Stomach smooth muscle (tissue), 2 donors: Measurements from ENCODE around the gene YWHAB.
"Not testable (repeated sequence)": the region's sequence is repeated elsewhere in the genome, so short reads cannot be mapped to it uniquely, and the experiment has no call there.

Source experiments
- H3K27ac ChIP-seq: one replicate; pipeline ENCODE4 v1.7.0; 2013; ENCODE audit warnings: mild to moderate bottlenecking, low read length, inconsistent platforms
- H3K27me3 ChIP-seq, 2 donors: one replicate each; pipeline ENCODE4 v1.7.0; 2013; ENCODE audit warnings: low read length in 2 of 2; ENCODE audit not compliant: insufficient read depth in 2 of 2, control insufficient read depth in 1 of 2
- H3K36me3 ChIP-seq, 2 donors: one replicate each; pipeline ENCODE4 v1.7.0; 2013; ENCODE audit warnings: low read length in 2 of 2; ENCODE audit not compliant: control insufficient read depth in 2 of 2, insufficient read depth in 2 of 2
- H3K4me1 ChIP-seq: one replicate; pipeline ENCODE4 v1.7.0; 2013; ENCODE audit warnings: low read length; ENCODE audit not compliant: control insufficient read depth, insufficient read depth
- H3K4me3 ChIP-seq, 2 donors: one replicate each; pipeline ENCODE4 v1.7.0; 2013; ENCODE audit warnings: low read length in 2 of 2
- H3K9ac ChIP-seq, 2 donors: one replicate each; pipeline ENCODE4 v1.7.0; 2013; ENCODE audit warnings: low read length in 2 of 2, mild to moderate bottlenecking in 1 of 2
- H3K9me3 ChIP-seq, 2 donors: one replicate each; pipeline ENCODE4 v1.7.0; 2013; ENCODE audit warnings: low read length in 2 of 2; ENCODE audit not compliant: control insufficient read depth in 2 of 2
- donor health status: healthy.
- donor health status: Pancreatic carcinoma.

Gene YWHAB

GRCh38 chr20:44866703-44867335 is 18.7 kb upstream of the YWHAB start:
- H3K36me3 ChIP-seq: no peaks in the 10 kb centered on the region
- H3K9me3 ChIP-seq: no peaks in the 10 kb centered on the region
- peaks cover 0 to 2% of the 10 kb centered on the region in 2 donors for H3K27me3 ChIP-seq
- H3K4me3 ChIP-seq: no peak overlapping the region
- no peak overlapping the region for H3K27ac ChIP-seq
- peaks cover 8% of the 10 kb centered on the region for H3K4me1 ChIP-seq
- no peak overlapping the region for H3K9ac ChIP-seq

- Histone ChIP-seq H3K9me3 (no peaks in the 10 kb centered on the region), H3K36me3 (no peaks in the 10 kb centered on the region), H3K27me3 (peaks cover 0 to 2% of the 10 kb centered on the region in 2 donors), H3K27ac (no peak overlapping the region), H3K4me1 (no peaks in the 10 kb centered on the region), H3K4me3 (no peak overlapping the region), H3K9ac (no peak overlapping the region)
Measured at GRCh38 chr20:44869471-44869870, 16.0 kb upstream of the YWHAB start.

DNA sequence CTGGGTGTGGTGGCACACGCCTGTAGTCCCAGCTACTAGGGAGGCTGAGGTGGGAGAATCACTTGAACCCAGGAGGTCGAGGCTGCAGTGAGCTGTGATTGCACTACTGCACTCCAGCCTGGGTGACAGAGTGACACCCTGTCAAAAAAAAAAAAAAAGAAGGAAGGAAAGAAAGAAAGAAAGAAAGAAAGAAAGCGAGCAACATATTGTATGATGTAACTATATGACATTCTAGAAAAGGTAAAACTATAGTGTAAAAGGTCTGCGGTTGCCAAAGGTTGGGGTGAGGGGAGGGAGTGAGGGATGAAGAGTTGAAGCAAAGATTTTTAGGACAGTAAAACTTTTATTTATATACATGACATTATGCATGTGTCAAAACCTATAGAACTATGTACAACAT is 3.1 kb upstream of the YWHAB start:
- peaks cover 22% of the 10 kb centered on the region for H3K4me1 ChIP-seq
- not testable (repeated sequence) for H3K27me3 ChIP-seq, H3K9me3 ChIP-seq

GRCh38 chr20:44883214-44883902 is 2.1 kb upstream of the YWHAB start:
- Histone ChIP-seq H3K4me1 (peaks cover 25% of the 10 kb centered on the region), H3K27ac (no peak overlapping the region), H3K9me3 (no peaks in the 10 kb centered on the region), H3K9ac (no peak overlapping the region), H3K27me3 (no peaks in the 10 kb centered on the region), H3K36me3 (no peaks in the 10 kb centered on the region), H3K4me3 (no peak overlapping the region)

More for the DNA sequence above, 3.1 kb upstream of the YWHAB start:
- not testable (repeated sequence) for H3K36me3 ChIP-seq, H3K4me3 ChIP-seq, H3K27ac ChIP-seq, H3K9ac ChIP-seq

GRCh38 chr20:44884907-44885391 is 556 bp upstream of the YWHAB start:
- Histone ChIP-seq H3K9me3 (no peaks in the 10 kb centered on the region), H3K4me1 (peaks cover 25% of the 10 kb centered on the region), H3K36me3 (no peaks in the 10 kb centered on the region), H3K9ac (peak overlapping the region; percentile 64 to 86), H3K4me3 (peak overlapping the region; percentile 93), H3K27ac (peak overlapping the region; percentile 85), H3K27me3 (no peaks in the 10 kb centered on the region)

GRCh38 chr20:44886266-44886651 is 754 bp downstream of the YWHAB start:
- peak overlapping the region; percentile 85 to 90 for H3K9ac ChIP-seq
- H3K9me3 ChIP-seq: no peaks in the 10 kb centered on the region

GRCh38 chr20:44886828-44887227 is 1.3 kb downstream of the YWHAB start:
- Histone ChIP-seq H3K9me3 (no peaks in the 10 kb centered on the region), H3K4me1 (peaks cover 28% of the 10 kb centered on the region), H3K27ac (peak overlapping the region; percentile 85), H3K9ac (peak overlapping the region; percentile 85 to 90), H3K36me3 (no peaks in the 10 kb centered on the region), H3K4me3 (peak overlapping the region; percentile 84 to 93), H3K27me3 (no peaks in the 10 kb centered on the region)

More at GRCh38 chr20:44886266-44886651, 754 bp downstream of the YWHAB start:
- H3K36me3 ChIP-seq: no peaks in the 10 kb centered on the region
- H3K27me3 ChIP-seq: no peaks in the 10 kb centered on the region
- H3K4me1 ChIP-seq: peaks cover 28% of the 10 kb centered on the region
- H3K27ac ChIP-seq: peak overlapping the region; percentile 85
- H3K4me3 ChIP-seq: peak overlapping the region; percentile 84 to 93

GRCh38 chr20:44887466-44887865 is 2.0 kb downstream of the YWHAB start:
- Histone ChIP-seq H3K4me1 (peaks cover 28% of the 10 kb centered on the region), H3K27me3 (no peaks in the 10 kb centered on the region), H3K27ac (no peak overlapping the region), H3K9ac (peak overlapping the region; percentile 5 to 13), H3K36me3 (no peaks in the 10 kb centered on the region), H3K4me3 (peak overlapping the region; percentile 84 to 93), H3K9me3 (no peaks in the 10 kb centered on the region)

DNA sequence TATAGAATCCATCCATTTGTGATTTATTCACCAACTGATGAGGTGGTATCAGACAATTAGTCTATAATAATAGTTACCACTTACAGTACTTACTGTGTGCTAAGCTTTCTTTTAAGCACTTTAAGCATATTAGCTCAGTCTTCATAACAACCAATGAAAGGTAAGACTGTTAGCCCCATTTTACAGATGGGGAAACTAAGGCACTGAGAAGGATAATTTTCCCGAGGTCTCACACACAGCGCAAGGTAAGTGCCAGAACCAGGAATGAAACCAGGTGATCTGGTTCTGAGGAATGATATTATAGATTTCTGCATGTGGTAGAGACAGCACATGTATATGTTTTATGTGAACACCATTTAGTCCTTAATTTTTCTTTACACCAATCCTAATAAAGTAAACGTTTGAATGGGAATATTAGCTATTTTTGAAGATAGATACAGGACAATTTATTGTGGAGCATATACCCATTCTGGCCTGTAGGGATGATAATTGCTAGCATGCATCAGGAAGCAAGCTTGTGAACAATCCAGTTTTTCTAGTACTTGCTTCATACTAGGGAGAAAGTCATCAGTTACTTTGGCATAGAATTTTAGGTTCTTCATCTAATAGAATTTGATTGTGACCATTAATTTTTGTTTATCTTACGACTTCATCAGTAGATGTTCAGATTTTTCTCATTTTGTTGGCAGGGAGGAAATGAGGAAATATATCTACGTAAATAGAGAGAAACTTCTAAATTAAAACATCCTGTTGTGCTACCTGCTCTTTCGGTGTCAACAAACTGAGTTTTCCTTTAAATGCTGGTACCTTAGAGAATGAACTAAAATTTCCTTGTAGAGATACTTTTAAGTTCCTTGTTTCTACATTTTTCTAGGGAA is 3.0 kb downstream of the YWHAB start:
- H3K4me3 ChIP-seq: no peak overlapping the region
- no peaks in the 10 kb centered on the region for H3K27me3 ChIP-seq
- no peaks in the 10 kb centered on the region for H3K36me3 ChIP-seq
- peaks cover 28% of the 10 kb centered on the region for H3K4me1 ChIP-seq
- H3K9ac ChIP-seq: no peak overlapping the region
- H3K27ac ChIP-seq: no peak overlapping the region
- no peaks in the 10 kb centered on the region for H3K9me3 ChIP-seq

- peaks cover 13% of the 10 kb centered on the region for H3K4me1 ChIP-seq
- H3K4me3 ChIP-seq: no peak overlapping the region
- no peaks in the 10 kb centered on the region for H3K27me3 ChIP-seq
- no peaks in the 10 kb centered on the region for H3K36me3 ChIP-seq
- no peak overlapping the region for H3K9ac ChIP-seq
- no peak overlapping the region for H3K27ac ChIP-seq
- no peaks in the 10 kb centered on the region for H3K9me3 ChIP-seq
Measured at GRCh38 chr20:44891826-44892225, 6.3 kb downstream of the YWHAB start.
